ES-I3 (cell line): ENCODE measurements around the gene RPAP2.
"Not testable (repeated sequence)": the region's sequence is repeated elsewhere in the genome, so short reads cannot be mapped to it uniquely, and the experiment has no call there.

ENCODE experiments used
- H3K36me3 ChIP-seq: 2 replicates; pipeline ENCODE4 v1.6.1; 2013; ENCODE audit warnings: mild to moderate bottlenecking, low read length, control low read depth, moderate library complexity; ENCODE audit not compliant: insufficient read depth
- H3K4me1 ChIP-seq: 2 replicates; pipeline ENCODE4 v1.6.1; 2013; ENCODE audit warnings: mild to moderate bottlenecking, control low read depth, low read length; ENCODE audit not compliant: insufficient read depth
- H3K9ac ChIP-seq: 2 replicates; pipeline ENCODE4 v1.6.1; 2013; ENCODE audit warnings: low read depth, mild to moderate bottlenecking, low read length, moderate library complexity
- H3K9me3 ChIP-seq: 2 replicates; pipeline ENCODE4 v1.6.1; 2013; ENCODE audit warnings: mild to moderate bottlenecking, low read length, moderate library complexity; ENCODE audit not compliant: control insufficient read depth, insufficient read depth

RPAP2 gene

GRCh38 chr1:92342401-92342800, 43.5 kb downstream of the RPAP2 start:
- no peaks in the 10 kb centered on the region for H3K9me3 ChIP-seq
- H3K4me1 ChIP-seq, result no peaks in the 10 kb centered on the region
- no peaks in the 10 kb centered on the region for H3K36me3 ChIP-seq
- no peak overlapping the region for H3K9ac ChIP-seq

GRCh38 chr1:92343061-92343460, 44.2 kb downstream of the RPAP2 start:
- Histone ChIP-seq H3K36me3 (no peaks in the 10 kb centered on the region), H3K4me1 (no peaks in the 10 kb centered on the region), H3K9ac (no peak overlapping the region), H3K9me3 (no peaks in the 10 kb centered on the region)

- Histone ChIP-seq H3K9me3 (no peaks in the 10 kb centered on the region), H3K9ac (no peak overlapping the region), H3K36me3 (no peaks in the 10 kb centered on the region), H3K4me1 (no peaks in the 10 kb centered on the region)
These were observed 48.2 kb downstream of the RPAP2 start for GRCh38 chr1:92346866-92347640.

DNA sequence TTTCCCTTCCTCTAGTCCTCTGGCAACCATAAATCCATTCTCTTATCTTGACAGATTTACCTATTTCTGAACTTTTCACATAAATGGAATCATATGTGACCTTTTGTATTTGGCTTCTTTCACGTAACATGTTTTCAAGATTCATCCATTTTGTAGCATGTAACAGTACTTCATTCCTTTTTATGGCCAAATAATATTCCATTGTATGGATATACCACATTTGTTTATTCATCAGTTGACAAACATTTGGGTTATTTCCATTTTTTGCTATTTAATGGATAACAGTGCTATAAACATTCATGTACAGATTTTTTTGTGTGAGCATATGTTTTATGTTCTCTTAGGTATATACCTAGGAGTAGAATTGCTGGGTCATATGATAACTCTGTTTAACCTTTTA, 54.0 kb downstream of the RPAP2 start:
- H3K4me1 ChIP-seq, result no peaks in the 10 kb centered on the region
- H3K9me3 ChIP-seq, result peaks cover 3% of the 10 kb centered on the region; the same call in 1 of the 2 replicates

DNA sequence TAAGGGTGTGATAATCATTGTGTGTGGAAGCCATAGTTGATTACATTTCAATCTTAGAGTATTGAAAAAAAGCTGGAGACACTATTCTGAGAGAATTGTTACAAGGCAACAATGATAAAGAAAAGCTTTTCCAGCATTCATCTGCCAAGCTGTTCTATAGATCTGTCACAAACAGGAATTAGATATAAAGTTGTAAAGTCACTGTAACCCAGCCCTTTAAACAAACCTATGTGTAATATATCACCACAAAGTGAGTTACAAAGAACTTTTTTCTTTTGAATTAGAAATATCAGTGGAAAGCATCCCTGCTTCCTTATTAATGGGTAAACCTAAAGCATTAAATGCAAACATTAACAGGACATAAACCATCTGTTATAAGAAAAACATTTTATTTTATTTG, 55.4 kb downstream of the RPAP2 start:
- Histone ChIP-seq H3K9me3 (peaks cover 3% of the 10 kb centered on the region; the same call in 1 of the 2 replicates), H3K36me3 (peaks cover 4% of the 10 kb centered on the region; the same call in 1 of the 2 replicates), H3K9ac (no peak overlapping the region), H3K4me1 (no peaks in the 10 kb centered on the region)

More for the DNA sequence above, 54.0 kb downstream of the RPAP2 start:
- no peaks in the 10 kb centered on the region for H3K36me3 ChIP-seq
- H3K9ac ChIP-seq, result no peak overlapping the region

DNA sequence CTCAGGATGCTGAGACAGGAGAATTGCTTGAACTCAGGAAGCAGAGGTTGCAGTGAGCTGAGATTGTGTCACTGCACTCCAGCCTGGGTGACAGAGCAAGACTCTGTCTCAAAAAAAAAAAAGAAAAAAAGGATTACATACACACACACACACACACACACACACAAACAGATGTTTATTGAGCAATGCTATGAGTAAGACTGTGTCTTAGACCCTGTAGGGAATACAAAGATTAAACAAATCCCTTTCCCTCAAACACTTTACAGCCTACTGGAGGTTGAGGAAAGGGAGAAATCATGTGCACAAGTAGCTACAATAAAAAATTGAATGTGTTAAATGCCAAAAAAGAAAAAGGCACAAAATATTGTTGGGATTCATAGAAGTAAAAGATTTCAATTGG, 58.1 kb downstream of the RPAP2 start:
- no peak overlapping the region for H3K9ac ChIP-seq
- H3K36me3 ChIP-seq, result peaks cover 9% of the 10 kb centered on the region; the same call in 1 of the 2 replicates
- H3K4me1 ChIP-seq, result no peaks in the 10 kb centered on the region
- peaks cover 3% of the 10 kb centered on the region; the same call in 1 of the 2 replicates for H3K9me3 ChIP-seq

DNA sequence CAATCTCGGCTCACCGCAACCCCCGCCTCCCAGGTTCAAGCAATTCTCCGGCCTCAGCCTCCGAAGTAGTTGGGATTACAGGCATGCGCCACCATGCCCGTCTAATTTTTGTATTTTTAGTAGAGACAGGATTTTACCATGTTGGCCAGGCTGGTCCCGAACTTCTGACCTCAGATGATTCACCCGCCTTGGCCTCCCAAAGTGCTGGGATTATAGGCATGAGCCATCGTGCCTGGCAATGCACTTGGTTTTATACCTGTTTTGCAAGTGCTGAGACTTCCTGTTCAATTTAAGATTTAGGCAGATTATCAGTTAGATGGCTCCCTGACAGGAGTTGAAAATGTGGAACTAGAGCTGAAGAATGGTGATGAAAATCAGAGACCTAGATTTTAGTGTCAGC, 60.5 kb downstream of the RPAP2 start:
- H3K9ac ChIP-seq, H3K36me3 ChIP-seq, H3K4me1 ChIP-seq, H3K9me3 ChIP-seq: not testable (repeated sequence)

DNA sequence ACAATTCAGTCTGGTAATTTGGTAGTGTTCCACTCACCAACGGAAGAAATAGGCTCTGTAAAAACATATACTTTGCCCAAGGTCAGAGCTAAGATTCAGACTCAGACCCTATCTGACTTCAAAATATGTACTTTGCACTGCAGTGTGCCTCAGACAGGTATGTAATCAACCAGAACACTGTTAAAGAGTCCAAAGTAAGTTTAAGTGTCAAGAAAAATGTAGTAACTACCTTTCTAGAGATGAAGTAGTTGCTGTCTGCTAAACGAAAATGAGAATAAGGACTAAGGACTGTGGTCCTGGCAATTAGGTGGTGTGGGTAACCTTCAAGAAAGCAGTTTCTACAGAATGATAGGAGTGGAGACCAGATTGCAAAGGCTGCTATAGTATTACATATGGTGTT, 61.1 kb downstream of the RPAP2 start:
- H3K9me3 ChIP-seq, result no peaks in the 10 kb centered on the region
- peaks cover 9% of the 10 kb centered on the region; the same call in 1 of the 2 replicates for H3K36me3 ChIP-seq
- no peaks in the 10 kb centered on the region for H3K4me1 ChIP-seq
- no peak overlapping the region for H3K9ac ChIP-seq

GRCh38 chr1:92362970-92363369, 64.1 kb downstream of the RPAP2 start:
- H3K4me1 ChIP-seq, result no peaks in the 10 kb centered on the region
- H3K9me3 ChIP-seq, result no peaks in the 10 kb centered on the region
- H3K36me3 ChIP-seq, result peaks cover 9% of the 10 kb centered on the region; the same call in 1 of the 2 replicates
- no peak overlapping the region for H3K9ac ChIP-seq

- H3K9me3 ChIP-seq, result no peaks in the 10 kb centered on the region
- H3K36me3 ChIP-seq, result peaks cover 9% of the 10 kb centered on the region; the same call in 1 of the 2 replicates
- no peak overlapping the region for H3K9ac ChIP-seq
- H3K4me1 ChIP-seq, result no peaks in the 10 kb centered on the region
These were observed 64.5 kb downstream of the RPAP2 start for GRCh38 chr1:92363401-92363800.

DNA sequence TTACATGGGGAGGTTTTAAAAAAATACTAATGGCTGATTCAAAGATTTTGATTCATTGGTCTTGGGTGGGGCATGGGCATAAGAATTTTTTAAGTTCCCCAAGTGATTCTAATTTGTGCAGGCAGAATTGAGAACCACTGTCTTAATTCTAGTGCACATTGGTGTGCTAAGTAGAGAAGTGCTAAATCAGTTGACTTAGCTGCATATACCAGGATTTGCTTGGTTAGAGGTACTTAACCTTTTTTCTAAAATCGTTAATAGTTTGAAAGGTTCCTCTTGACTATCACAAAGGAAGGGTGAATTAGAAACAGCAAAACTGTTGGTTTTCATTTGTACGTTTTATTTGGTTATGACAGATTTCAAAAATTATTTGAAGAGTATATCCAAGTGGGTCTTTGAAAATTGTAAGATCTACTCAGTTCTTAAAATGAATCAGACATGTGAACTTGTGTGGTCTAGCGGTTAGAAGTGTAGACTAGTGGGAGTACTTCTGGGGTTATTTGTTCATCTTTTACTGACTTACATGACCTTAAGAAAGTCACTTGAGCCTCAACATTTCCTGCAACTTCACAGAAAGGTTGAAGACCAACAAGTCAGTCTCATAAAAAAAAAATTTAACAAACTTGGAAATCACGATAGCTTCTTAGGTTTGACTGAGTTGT, 66.7 kb downstream of the RPAP2 start:
- Histone ChIP-seq H3K9ac (no peak overlapping the region), H3K4me1 (no peaks in the 10 kb centered on the region), H3K9me3 (no peaks in the 10 kb centered on the region), H3K36me3 (0 out of 2 replicates have a peak, but pooled peaks cover 1% of the 10 kb centered on the region)

GRCh38 chr1:92366040-92366395, 67.2 kb downstream of the RPAP2 start:
- Histone ChIP-seq H3K4me1 (no peaks in the 10 kb centered on the region), H3K9me3 (no peaks in the 10 kb centered on the region), H3K9ac (no peak overlapping the region), H3K36me3 (no peaks in the 10 kb centered on the region)

GRCh38 chr1:92367496-92367895, 68.6 kb downstream of the RPAP2 start:
- H3K9ac ChIP-seq, result no peak overlapping the region
- no peaks in the 10 kb centered on the region for H3K4me1 ChIP-seq
- no peaks in the 10 kb centered on the region for H3K9me3 ChIP-seq
- no peaks in the 10 kb centered on the region for H3K36me3 ChIP-seq

- H3K4me1 ChIP-seq, result no peaks in the 10 kb centered on the region
These were observed 73.3 kb downstream of the RPAP2 start for GRCh38 chr1:92372164-92372563.

DNA sequence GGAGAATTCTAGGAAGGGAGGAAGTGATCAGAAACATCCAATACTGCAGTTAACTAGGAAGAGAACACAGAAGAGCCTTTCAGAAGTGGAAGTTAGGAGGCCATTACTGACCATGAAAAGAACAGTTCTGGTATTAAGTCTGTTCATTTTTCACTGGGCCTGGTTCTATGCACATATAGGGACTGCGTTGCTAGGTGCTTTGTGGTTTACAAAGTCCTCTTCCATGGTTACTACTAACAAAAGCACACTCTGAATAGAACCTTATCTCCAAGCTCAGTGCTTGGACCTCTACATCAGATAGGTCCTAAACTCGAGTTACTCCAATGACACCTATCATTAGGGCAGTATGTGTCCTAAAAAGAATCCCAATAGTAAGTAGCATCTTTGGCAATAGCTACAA, 75.4 kb downstream of the RPAP2 start:
- H3K9ac ChIP-seq, result no peak overlapping the region
- H3K9me3 ChIP-seq, result no peaks in the 10 kb centered on the region
- H3K4me1 ChIP-seq, result no peaks in the 10 kb centered on the region
- H3K36me3 ChIP-seq, result no peaks in the 10 kb centered on the region

More at GRCh38 chr1:92372164-92372563, 73.3 kb downstream of the RPAP2 start:
- no peak overlapping the region for H3K9ac ChIP-seq
- no peaks in the 10 kb centered on the region for H3K9me3 ChIP-seq
- no peaks in the 10 kb centered on the region for H3K36me3 ChIP-seq
